Epithelial cell of esophagus (primary cell): ENCODE measurements around the gene HOOK2.
A peak's percentile ranks its signal among the peaks of the same experiment; 100 is the strongest.

Source experiments
- DNase-seq: peaks from one replicate; pipeline ENCODE4 v3.0.0; 2010; ENCODE audit warnings: low read depth
- H3K4me3 ChIP-seq: 2 replicates; pipeline ENCODE4 v1.5.1; 2011; ENCODE audit warnings: mild to moderate bottlenecking, low read length, control low read depth
- CTCF ChIP-seq: IDR thresholded peaks from 2 replicates; pipeline ENCODE4 v1.5.1; 2011; ENCODE audit warnings: low read depth, mild to moderate bottlenecking, low read length, control low read depth, inconsistent platforms; ENCODE audit not compliant: insufficient read depth; ENCODE audit errors: missing control alignments

The HOOK2 gene

GRCh38 chr19:12792051-12792852 lies 16.9 kb upstream of the HOOK2 start:
- no peak for TF ChIP-seq CTCF
- peak; percentile 49 for DNase-seq
- peak overlapping the region; percentile 92 for H3K4me3 ChIP-seq

- H3K4me3 ChIP-seq = peak within 1 kb of the TSS; percentile 92
Observed at GRCh38 chr19:12791345-12792050, 16.1 kb upstream of the HOOK2 start, which contains the start of gene JUNB. Gene JUNB, plus strand, starts transcription at chr19:12791486. Its CDS starts 286 bp downstream, at chr19:12791772.

GRCh38 chr19:12790628-12791344 lies 15.4 kb upstream of the HOOK2 start:
- DNase-seq = no peak
- H3K4me3 ChIP-seq = peak overlapping the region; percentile 92
- no peak for TF ChIP-seq CTCF

More at GRCh38 chr19:12791345-12792050, 16.1 kb upstream of the HOOK2 start, which contains the start of gene JUNB:
- TF ChIP-seq CTCF = no peak
- DNase-seq = peak; percentile 98

GRCh38 chr19:12789904-12790619 lies 14.7 kb upstream of the HOOK2 start:
- no peak for TF ChIP-seq CTCF

GRCh38 chr19:12789098-12789903 lies 13.9 kb upstream of the HOOK2 start:
- peak overlapping the region; percentile 27 for H3K4me3 ChIP-seq
- DNase-seq = peak; percentile 64
- no peak for TF ChIP-seq CTCF

More at GRCh38 chr19:12789904-12790619, 14.7 kb upstream of the HOOK2 start:
- peak; percentile 98 for DNase-seq
- H3K4me3 ChIP-seq = peak overlapping the region; percentile 92
